ENCODE data around the gene BRF1.

BRF1 gene

DNA sequence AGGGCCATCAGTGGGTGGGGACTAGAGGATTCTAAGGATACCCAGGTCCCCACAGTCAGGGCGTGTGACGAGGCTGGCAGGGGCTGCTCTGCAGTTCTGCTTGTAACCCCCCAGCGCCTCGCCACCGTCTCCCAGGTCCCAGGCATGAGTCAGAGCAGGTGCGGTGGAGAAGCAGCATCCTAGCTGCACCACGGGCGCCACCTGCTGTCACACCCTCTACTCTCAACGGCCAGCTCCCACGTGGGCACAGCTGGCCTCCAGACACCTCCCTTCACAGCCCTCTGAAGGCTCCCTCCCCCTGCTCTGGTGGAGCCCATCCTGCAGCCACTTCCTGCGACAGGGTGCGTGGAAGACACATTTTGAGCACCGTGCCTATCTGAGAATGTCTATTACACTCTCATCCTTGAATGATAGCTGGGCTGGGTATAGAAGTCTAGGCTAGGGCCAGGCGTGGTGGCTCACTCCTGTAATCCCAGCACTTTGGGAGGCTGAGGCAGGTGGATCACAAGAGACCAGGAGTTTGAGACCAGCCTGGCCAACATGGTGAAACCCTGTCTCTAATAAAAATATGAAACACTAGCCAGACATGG is 112.8 kb downstream of the BRF1 start:
- DNase-seq = no peak

DNA sequence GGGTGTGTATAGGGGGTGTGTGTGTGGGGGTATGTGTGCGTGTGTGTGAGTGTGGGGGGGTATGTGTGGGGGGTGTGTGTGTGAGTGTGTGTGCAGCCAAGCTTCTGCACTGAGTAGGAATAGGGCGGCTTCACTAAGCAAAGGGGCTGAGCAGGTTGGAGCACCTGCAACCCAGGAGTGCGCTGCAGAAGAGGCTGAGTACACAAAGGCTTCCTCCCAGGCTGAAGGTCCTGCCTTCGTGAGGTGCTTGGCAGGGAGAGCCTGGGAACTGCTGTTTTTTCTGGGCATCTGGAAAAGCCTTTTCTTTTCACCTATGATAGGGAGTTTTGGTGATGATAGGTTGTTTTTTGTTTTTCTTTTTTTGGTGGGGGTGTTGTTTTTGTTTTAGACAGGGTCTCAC is 113.7 kb downstream of the BRF1 start:
- no peak for DNase-seq

DNA sequence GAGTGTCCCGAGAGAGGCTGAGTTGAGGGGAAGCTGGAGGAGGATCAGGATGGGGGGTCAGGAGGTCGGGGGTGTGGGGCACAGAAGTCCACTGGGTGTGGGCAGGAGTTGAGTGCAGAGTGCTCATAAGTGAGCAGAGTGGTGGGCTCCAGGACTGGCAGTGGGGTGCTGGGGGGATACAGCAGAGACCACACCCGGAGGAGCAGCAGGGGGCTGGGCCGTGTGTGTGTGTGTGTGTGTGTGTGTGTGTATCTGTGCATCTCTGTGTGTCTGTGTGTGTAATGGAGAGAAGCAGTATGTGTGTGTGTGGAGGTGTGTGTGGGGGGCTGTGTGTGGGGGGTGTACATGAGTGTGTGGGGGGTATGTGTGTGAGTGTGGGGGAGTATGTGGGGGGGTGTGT is 114.8 kb downstream of the BRF1 start:
- DNase-seq = no peak

DNA sequence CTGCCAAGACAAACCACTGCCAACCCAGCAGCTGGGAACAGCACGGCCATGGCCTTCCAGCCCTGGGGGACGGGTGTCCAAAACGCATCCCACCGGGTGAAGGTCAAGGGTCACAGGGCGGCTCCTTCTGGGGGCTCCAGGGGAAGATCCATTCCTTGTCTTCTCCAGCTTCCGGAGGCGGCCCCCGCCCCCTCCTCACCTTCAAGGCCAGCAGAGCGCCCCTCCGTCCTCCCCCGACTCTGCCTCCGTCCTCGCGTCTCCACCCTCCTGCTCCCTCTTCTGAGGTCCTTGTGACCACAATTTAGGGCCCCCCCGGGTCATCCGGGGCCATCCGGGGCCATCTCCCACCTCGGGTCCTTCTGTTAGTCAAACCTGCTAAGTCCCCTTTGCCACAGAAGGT is 115.8 kb downstream of the BRF1 start:
- no peak for DNase-seq

DNA sequence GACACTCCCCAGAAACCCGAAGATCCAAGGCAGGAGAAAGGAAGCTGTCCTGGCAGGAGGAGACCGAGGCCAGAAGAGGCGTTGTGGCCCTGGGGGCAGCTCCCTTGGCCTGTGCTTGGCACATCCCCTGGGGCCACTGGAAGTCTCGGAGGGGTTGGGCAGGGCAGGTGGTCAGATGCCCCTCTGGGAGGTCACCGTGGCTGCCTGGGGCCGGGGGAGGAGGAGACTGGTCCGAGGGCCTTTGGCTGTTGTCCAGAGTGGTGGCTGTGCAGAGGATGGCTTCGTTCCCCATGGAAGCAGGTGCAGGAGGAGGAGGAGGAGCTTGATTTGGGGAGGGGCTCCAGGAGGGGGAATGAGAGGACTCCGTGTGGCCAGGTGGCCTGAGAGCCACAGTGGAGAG is 116.3 kb downstream of the BRF1 start:
- DNase-seq = no peak

DNA sequence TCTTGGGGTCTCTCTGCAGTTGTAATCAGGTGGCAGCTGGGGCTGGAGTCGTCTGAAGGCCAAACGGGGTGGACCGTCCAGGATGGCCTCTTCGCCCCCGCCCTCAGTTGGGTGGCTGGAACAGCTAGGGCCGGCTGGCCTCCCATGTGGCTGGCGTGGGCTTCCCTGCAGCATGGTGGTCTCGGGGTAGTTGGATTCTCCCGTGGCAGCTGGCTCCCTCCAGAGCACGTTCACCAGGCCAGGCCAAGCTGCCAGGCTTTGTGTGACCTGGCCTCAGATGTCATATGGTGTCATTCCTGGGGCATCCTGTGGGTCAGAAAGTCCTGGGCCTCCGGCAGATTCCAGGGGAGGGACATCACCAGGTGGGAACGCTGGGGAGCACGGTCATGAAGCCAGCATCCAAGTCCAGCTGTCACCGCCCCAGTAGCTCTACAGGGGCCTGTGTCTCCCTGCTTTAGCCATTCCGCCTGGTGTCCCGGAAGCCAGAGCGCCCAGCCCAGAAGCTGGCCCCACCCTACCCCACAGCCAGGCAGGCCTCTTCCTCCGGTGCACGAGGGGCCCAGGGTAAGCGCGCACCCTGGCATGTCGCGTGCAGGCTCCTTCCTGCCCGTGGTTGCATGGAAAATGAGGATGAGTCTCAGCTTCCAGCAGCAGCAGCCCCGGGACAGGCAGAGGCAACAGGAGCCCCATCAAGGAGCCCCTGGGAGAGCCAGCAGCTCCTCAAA is 118.3 kb downstream of the BRF1 start:
- no peak for DNase-seq

DNA sequence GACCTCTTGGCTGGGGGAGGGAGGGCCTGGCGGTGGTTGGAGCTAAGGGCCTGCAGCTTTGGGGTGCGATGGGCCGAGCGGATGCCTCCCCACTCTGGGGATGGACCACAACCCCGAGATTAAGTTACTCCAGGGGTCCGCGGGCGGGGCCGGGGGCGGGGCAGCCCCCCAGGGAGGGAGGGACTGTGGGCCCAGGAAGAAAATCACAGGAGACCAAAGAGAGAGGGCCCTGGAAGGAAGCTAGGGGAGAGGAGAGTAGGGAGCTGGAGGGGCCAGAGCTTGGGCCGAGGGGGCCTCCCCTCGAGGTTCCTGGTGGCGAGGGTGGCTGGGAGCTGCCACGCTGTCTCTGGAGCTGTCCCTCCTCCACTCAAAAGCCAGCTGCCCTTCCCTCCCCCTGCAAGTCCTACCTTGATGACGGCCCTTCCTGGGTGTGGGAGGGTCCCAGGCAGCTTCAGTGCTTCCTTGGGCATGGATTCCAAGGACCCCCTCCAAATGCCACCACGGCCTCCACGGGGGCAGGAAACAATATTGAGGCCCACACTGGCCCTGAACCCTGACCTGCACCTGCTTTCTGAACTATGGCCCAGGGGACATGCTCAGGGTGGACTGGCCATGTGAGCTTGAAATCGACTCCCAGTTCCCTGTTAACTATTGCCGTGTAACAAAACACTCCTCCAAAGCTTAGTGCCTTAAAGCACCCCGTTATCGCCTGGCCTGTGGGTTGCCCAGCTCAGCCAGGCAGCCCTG is 119.1 kb downstream of the BRF1 start:
- DNase-seq = no peak

DNA sequence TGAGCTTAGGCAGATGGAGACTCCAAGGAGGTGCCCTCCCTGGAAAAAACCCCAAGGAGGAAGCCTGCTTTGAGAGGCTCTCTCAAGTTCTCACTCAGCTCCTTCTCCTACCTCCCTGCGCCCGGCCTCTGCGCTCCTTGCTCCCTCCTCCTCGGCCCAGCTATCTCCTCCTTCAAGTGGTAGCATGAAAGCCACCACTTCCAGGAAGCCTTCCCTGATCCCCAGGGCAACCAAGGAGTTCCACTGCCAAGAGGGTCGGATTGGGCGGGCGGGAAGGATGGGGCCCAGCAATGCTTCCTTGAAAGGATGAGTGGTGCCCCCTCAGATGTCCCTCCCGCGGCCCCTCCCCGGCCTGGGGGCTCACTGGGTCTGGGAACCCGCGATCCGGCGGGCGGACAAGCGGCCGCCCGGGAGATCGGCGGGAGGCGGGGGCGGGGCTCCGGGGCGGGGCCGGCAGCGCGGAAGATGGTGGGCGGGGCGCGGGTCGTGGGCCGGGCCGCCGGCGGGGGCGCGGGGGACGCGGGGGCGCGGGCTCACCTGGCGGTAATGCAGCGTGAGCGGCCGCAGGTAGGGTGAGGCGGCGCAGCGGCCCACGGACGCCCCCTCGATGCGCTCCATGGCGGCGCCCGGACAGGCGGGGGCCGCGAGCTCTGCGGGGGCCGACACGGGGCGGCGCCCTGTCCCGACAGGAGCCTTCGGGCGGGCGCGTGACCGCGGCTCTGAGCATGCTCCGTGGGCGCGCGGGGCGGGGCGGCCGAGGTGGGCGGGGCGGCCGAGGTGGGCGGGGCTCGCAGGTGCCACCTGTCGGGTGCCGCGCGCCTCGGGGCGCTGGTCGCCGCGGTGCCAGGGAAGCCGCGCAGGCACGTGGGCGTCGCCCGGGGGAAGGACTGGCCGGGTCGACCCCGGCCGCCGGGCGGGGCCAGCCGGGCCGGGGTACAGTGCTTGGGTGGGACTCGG is 119.9 kb downstream of the BRF1 start, which contains the start of gene NUDT14:
NUDT14 (minus strand) TSS at position 721 of the 957 bp plus-strand sequence; CDS start at position 618, 103 bp downstream.
- DNase-seq = peak; percentile 87

DNA sequence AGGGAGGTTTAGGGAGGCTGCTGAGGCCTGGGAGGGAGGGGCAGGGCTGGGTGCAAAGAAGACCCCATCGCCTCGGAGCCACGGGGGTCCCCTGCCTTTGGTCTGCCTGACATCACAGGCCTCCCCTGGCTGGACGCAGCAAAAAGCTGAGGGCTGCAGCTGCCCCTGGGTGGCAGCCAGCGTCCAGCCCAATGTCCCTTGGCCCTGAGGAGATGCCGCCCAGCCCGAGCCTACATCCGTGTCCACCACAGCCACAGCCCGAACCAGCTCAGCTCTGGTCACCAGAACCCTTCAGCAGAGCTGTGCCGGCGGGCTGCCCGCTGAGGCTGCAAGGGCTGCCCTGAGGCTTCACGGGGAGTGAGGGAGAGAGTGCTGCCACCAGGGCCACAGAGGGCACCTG is 121.6 kb downstream of the BRF1 start:
- no peak for DNase-seq

DNA sequence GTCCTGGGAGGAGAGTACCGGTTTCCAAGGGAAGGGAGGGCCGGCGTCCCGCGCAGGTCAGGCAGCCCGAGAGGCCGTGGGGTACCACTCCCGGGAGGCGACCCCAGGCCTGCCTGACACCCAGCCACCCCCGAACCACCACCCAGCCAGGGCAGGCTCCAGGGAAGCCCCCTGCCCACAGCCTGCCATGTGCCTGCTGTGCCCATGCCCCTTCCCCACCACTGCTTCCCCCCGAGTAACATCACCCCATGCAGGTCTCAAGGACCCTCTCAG is 122.0 kb downstream of the BRF1 start:
- no peak for DNase-seq

DNA sequence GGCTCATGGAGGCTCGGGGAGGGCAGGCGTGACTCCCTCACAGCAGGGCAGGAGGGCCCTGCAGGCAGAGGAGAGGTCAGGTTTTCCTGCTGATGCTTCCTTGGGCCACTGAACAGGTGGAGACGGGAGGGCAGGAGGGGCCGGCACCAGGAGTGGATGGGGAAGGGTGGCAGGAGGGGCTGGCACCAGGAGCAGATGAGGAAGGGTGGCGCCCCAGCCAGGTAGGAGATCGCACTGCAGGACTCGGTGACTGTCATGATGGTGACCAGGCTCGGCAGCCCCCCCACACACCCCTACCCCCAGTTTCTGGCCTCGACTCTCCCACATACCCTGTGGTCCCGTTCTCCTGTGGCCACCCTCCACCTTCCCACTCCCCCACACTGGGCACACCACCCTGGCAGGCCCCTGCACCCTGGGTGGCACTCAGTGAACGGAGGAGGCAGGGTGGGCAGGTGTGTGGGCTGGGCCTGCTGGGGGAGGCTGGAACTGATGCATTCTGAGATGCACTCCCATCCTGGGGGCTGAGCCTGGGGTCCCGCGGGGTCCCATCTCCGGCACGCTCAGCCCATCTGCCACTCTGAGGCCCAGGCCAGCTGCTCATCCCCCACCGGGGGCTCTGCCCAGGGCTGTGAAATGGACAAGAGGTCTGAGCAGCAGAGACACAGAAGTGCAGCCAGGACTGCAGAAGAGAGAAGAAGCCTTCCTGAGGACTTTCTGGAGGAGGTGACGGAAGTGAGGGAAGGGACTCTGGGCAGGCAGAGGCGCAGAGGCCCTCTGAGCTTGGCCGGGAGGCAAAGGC is 122.5 kb downstream of the BRF1 start:
- no peak for DNase-seq

DNA sequence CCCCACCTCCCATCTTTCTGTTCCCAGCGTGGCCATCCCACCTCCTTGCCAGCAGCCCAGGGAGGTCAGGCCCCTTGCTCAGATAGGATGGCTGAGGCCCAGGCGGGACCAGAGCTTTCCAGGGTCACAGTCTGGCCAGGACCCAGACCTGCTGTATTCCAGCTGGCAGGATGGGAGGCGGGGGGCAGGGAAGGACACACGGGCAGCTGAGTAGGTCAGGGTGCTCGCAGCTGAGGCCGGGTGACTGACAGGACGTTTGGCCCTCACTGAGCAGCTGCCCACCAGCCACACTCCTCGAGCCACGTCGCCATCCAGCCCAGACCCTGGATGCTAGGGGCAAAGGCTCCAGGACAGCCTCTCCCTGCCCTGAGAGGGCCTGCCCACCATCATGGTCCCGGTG is 123.7 kb downstream of the BRF1 start:
- no peak for DNase-seq

DNA sequence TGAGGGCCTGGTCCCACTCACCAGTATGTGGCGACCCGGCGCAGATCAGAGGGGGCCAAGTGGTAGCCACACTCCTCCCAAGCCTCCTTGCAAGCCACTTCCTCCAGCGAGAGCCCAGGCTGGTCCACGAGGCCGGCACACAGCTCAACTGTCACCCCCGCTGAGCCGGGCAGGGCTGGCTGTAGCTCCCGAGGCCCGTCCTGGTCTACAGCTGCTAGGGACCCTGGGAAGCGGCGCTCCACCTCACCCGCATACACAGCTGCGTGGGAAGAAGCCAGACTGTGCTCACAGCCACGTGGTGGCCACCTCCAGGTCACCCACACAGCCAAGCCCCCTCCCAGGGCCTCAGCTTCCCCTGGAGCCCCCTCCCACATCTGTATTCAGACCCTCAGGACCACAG is 124.3 kb downstream of the BRF1 start:
- no peak for DNase-seq

DNA sequence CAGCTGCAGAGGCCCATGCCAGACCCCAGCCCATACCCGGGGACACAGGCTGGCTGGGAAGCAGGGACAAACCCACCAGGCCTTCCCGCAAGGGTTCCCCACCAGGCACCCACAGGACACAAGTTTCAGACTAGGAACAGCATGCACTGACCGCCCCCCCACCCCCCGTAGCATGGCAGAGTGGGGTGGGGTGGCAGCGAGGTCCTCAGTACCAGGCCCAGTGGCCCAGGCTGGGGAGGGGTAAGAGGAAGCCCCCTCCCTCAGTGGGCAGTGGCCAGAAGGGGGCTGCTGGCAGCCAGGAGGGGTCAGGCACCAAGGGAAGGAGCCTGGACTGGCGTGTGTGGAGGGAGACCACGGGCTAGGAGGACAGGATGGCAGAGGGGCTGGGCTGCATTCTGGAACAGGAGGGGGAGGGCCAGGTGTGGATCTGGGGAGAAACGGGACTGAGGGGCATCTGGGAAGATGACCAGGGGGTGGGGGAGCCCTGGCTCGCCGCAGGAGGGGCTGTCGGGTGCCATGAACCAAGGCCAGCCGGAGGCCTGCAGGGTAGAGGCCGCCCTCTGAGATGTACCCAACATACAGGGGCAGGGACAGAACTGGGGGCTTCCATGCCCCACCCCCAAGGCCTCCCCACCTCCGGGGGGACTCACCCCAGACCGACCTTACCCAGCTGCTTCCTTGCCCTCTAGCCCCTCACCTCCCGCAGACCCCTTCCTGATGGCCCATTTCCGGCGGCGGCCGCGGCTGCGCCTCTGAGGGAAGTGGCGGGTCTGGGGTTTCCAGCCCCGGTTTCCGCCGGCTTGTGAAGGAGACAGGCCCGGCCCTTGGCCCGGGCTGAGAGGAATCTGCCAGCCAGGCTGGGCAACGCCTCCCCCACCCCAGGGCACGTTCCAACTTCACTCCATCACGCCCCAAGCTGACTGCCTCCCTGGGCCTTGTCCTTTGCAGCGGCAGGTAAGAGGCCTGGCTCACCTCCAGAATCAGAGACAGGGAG is 126.6 kb downstream of the BRF1 start:
- DNase-seq = peak; percentile 52

DNA sequence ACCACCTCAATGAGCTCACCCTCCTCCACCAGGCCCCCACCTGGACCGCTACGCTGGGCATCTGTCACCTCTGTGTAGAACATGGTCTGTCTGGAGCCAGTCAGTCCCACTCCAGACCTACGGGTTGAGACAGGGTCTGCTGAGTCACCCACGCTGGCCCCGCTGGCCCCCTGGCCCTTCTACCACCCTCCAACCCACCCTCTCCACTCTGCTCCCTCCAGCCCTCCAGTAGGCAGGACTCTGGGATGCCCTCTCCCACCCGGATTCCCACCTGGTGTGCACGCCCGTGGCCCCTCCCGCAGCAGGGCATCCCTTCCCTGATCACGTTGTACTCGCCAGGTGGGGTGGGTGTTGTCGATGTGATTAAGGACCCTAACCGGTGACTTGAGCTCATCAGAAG is 127.7 kb downstream of the BRF1 start:
- DNase-seq = no peak

DNA sequence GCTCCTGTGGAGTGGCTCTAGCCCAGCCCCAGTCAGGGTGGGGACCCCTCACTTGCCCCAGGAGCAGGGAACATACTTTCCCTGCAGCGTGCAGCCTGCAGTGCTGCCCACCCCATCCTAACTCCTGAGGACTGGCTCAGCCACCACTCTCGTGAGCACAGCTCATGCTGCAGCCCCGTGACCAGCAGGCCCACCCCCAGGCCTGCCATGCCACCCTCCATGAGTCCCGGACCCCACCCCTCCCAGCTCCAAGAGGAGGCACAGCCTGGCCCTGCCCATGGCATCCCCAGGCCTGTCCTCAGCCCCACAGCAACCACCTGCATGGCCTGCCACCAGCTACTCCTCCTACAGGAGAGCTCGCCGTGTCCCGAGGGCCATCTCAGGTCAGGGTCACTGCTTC is 128.3 kb downstream of the BRF1 start:
- DNase-seq = no peak

DNA sequence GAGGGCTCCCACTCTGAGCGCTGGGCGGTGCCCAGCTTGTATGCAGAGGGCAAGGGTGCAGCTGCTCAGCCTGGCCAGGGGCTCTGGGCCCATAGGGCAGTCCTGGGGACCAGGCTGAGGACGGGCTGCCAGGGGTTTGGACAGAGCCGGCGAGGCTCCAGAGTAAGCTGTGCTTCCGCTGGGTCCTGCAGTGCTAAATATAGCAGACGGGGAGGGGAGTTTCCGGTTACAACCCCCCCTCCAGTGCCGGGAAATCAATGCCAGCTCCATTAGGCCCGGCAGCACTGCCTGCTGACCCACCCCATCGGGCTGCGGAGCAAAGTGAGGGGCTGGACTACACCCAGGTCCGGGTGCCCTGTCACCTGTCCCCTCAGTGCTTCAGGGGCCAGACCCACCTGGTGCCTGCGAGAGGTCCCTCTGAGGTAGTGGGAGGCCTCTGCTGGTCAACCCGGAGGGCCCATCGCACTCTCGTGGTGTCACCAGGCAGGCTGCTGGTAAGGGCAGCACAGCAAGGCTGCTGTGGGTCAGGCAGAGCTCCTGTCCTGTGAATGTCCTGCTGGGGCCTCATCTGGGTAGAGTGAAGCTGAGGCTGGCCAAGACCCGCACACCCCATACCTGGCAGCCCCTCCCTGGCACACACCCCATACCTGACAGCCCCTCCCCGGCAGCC is 129.7 kb downstream of the BRF1 start:
- no peak for DNase-seq

DNA sequence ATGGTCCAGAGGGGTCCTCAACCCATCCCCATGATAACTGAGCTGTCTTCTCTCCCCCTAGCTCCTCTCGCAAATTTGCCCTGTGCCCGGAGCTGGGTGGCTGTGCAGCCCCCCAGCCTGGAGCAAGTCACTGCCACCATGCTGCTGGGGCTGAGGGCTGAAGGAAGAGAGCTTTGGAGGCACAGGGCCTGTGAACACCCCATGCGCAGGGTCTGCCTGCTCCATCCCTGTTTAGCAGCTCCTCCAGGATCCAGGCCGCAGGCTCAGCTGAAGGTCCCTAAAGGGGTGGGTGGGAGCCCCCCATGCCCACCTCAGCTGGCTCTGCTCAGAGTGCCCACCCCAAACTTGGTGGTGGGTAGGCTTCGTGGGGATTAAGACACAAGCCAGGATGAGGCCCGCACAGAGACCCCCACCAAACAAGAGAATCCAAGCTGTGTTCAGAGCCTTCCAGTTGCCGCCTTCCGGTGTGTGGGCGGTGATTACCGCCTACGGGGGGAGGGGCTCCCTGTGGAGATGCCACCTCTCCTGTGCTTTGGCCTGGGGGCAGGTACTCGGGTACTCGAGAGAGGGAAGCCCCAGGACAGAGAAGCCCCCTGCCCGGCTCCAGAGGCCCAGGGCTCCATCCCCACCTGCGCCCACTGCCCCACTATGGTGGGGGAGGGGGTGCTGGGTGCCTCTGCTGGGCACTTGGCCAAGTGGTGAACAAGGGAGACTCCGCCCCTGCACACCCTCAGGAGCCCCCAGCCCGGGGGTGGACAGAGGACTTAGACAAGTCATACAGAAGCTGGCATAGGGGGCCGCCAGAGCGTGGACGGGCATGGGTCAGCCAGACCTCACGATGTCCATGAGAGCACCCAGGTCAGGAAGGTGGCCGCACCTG is 130.8 kb downstream of the BRF1 start:
- DNase-seq = no peak

DNA sequence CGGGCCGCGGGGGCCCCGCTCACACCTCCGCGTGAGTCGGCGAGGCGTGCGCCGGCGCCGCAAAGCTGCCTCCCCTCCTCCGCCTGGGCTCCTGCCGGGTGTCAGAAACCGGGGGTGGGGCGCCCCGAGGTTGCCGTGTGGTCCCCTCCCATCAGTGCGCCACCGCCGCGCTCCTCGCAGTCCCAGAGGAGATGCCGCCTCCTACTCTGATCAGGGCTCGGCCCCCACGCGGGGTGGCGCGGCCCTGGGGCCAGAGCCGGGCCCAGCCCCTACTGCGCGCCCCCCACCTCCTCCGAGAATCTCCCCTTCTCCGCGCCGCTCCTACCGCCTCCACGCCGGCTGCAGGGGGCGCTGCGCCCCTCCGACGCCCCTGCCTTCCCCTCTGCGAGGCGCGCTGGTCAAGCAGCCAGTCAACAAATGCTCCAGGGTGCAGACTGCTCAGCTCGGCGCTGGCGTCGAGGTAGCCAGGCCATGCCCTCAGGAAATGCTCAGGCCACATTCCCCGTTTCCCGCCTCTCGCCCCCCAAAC is 131.8 kb downstream of the BRF1 start:
- peak; percentile 60 for DNase-seq
